ENCODE results near the gene NUDC. TPM values are rescaled to one million over a fixed set of nuclear protein-coding genes. Genes with fewer than 3 reads are reported as not detected.

The NUDC gene
- total and polyA plus RNA-seq, 12 donors = 63.3 to 257 (median 97.7) TPM

DNA sequence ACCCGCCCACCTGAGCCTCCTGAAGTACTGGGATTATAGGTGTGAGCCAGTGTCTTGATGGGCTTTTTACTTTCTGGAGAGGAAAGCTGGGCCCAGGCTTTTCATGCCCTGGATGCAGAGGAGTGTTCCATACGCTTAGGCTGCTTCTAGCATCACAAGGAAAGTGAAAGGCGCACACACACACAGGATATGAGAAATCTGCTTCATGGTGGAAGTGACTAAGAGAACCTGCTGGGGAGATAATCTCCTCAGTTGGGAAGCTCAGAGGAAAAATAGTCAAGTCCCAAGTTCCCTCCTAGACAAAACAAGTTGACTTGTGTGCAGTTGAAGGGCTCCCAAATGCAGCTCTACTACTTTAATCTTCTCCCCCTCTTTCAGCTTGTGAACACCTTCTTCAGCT is 2.2 kb downstream of the NUDC start:
- TF ChIP-seq POLR2A (IDR thresholded peaks at IDR 0.05) = no peak
- TF ChIP-seq CTCF (IDR thresholded peaks at IDR 0.05) = no peak
- H3K9me3 ChIP-seq (replicated peaks in 1 of 3) = no peaks in the 10 kb centered on the region
- H3K4me1 ChIP-seq (replicated peaks in 1 of 2) = peaks cover 17 to 33% of the 10 kb centered on the region in 2 donors
- no peak for DNase-seq
- H3K36me3 ChIP-seq (replicated peaks in 1 of 2) = peaks cover 0 to 42% of the 10 kb centered on the region in 2 donors
- no peaks in the 10 kb centered on the region for H3K27me3 ChIP-seq
- H3K27ac ChIP-seq = peak overlapping the region in 2 of 5 donors; percentile 50 to 87
- no peak overlapping the region for H3K4me3 ChIP-seq
- intact Hi-C loops (cut with DNase I) = no loop called here
- 95 to 100% (median 99%) methylated on average over 3 of the region's 3 CpGs for WGBS, 4 donors

DNA sequence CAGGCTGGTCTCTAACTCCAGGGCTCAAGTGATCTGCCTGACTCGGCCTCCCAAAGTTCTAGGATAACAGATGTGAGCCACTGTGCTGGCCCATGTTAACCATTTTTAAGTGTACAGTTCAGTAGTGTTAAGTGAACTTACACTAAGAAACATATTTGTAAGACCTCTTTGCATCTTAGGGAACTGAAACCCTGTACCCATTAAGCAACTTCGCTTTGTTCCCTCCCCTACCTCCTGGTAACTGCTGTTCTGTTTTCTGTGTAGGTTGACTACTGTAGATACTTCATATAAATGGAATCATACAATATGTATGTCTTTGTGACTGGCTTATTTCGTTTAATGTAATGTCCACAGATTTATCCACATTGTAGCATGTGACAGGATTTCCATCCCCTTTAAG is 11.0 kb downstream of the NUDC start:
- 61 to 84% (median 81%) methylated on average over 3 of the region's 3 CpGs for WGBS, 4 donors
- Histone ChIP-seq H3K4me1 (replicated peaks in 1 of 2) (peaks cover 4 to 7% of the 10 kb centered on the region in 2 donors), H3K4me3 (no peak overlapping the region), H3K27ac (no peak overlapping the region), H3K36me3 (replicated peaks in 1 of 2) (peaks cover 0 to 42% of the 10 kb centered on the region in 2 donors), H3K9me3 (replicated peaks in 1 of 3) (no peaks in the 10 kb centered on the region), H3K27me3 (no peaks in the 10 kb centered on the region)
- intact Hi-C loops (cut with DNase I) = no loop called here
- no peak for DNase-seq
- TF ChIP-seq POLR2A (IDR thresholded peaks at IDR 0.05) (no peak), CTCF (IDR thresholded peaks at IDR 0.05) (no peak)

DNA sequence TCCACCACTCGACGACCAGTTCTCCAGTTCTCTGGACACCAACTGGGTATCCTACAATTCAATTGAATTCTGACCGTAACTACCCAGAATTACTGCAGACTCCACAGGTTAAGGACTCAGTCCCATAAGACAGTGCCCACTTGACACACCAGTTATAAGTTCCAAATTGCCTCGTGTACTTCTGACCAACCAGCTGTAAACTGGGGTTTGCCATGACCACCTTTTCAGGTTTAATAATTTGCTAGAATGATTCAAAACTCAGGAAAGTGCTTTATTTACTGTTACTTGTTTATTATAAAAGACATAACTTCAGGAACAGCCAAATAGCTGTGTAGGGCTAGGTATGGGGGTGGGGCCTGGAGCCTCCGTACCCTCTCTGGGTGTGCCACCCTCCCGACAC is 15.3 kb downstream of the NUDC start:
- no peak for TF ChIP-seq CTCF (IDR thresholded peaks at IDR 0.05)
- no peak for TF ChIP-seq POLR2A (IDR thresholded peaks at IDR 0.05)
- Histone ChIP-seq H3K27me3 (no peaks in the 10 kb centered on the region), H3K9me3 (replicated peaks in 1 of 3) (no peaks in the 10 kb centered on the region), H3K27ac (peak overlapping the region in 2 of 5 donors; percentile 11 to 20), H3K36me3 (replicated peaks in 1 of 2) (peaks cover 0 to 21% of the 10 kb centered on the region in 2 donors), H3K4me1 (replicated peaks in 1 of 2) (peaks cover 15 to 20% of the 10 kb centered on the region in 2 donors), H3K4me3 (no peak overlapping the region)
- intact Hi-C loops (cut with DNase I) = no loop called here
- DNase-seq = no peak
- 70 to 85% (median 83%) methylated on average over 6 of the region's 6 CpGs for WGBS, 4 donors

DNA sequence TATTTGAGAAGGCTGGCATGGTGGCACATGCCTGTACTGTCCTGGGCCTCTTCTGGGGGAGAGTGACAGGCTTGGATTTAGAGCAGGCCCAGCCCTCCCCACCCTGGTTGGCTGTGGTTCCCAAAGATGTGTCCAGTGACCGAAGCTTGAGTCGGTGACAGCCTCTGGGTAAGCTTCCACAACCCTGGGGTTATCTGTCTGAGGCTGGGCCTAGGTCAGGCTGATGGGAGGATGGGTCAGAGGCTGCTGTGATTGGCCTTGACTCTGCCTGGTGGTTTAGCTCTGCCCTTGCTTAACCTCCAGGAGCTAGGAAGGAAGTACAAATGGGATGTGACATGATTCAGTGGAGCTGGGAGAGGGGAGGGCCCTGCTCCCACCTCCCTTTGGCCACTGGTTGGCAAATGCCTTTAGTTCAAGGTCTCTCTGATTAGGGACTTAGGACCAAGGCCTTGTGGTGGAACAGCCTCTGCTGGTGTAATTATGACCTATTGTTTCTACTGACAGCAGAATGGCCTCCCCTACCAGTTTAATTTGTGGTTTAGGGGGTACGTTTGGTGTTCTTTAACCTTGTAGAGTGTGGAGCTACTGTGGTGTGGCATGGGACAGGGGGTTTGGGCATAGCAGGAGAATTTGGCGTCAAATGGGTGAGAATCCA is 16.6 kb downstream of the NUDC start:
- Histone ChIP-seq H3K4me3 (no peak overlapping the region), H3K27ac (peak overlapping the region in 4 of 5 donors; percentile 0 to 73 (median 41)), H3K27me3 (no peaks in the 10 kb centered on the region), H3K4me1 (replicated peaks in 1 of 2) (peaks cover 15 to 20% of the 10 kb centered on the region in 2 donors), H3K9me3 (replicated peaks in 1 of 3) (no peaks in the 10 kb centered on the region), H3K36me3 (replicated peaks in 1 of 2) (peaks cover 0 to 28% of the 10 kb centered on the region in 2 donors)
- 42 to 53% (median 47%) methylated on average over 3 to 4 of the region's 4 CpGs for WGBS, 4 donors
- intact Hi-C loops (cut with DNase I) = no loop called here
- peak in 1 of 2 donors; percentile 33 for TF ChIP-seq POLR2A (IDR thresholded peaks at IDR 0.05)
- no peak for TF ChIP-seq CTCF (IDR thresholded peaks at IDR 0.05)
- DNase-seq = peak; percentile 51 to 89 (median 85)

Measured in adrenal gland (tissue), 12 donors.